Right atrium auricular region (tissue), 2 donors: ENCODE data around the gene BCAP29. TPM values are rescaled to one million over a fixed set of nuclear protein-coding genes. Genes with fewer than 3 reads are reported as not detected.

Source experiments
- DNase-seq: peaks from one replicate; pipeline ENCODE4 v3.0.0-alpha.2; 2019; ENCODE audit warnings: low spot score
- H3K27ac ChIP-seq, 2 donors: fragments of 200-600 bp; sonication (generic); 1 replicate in 1 of 2; 2 replicates in 1 of 2; pipeline ENCODE4 v1.5.1; 2016 to 2019
- H3K27me3 ChIP-seq, 2 donors: fragments of 200-600 bp; sonication (generic); one replicate each; pipeline versions ENCODE4 v1.5.1 to v1.6.0; 2017 to 2019
- H3K36me3 ChIP-seq: fragments of 200-600 bp; sonication (generic); one replicate; pipeline ENCODE4 v1.5.1; 2016
- H3K4me1 ChIP-seq, 2 donors: fragments of 200-600 bp; sonication (generic); one replicate each; pipeline versions ENCODE4 v1.5.1 to v1.6.0; 2017 to 2019
- H3K4me3 ChIP-seq, 2 donors: fragments of 200-600 bp; sonication (generic); 1 replicate in 1 of 2; 2 replicates in 1 of 2; pipeline ENCODE4 v1.5.1; 2017 to 2019; ENCODE audit warnings: mild to moderate bottlenecking in 1 of 2, moderate library complexity in 1 of 2
- H3K9me3 ChIP-seq, 2 donors: fragments of 200-600 bp; sonication (generic); one replicate each; pipeline ENCODE4 v1.5.1; 2019
- total RNA-seq, 2 donors: library from RNA; depleted of rRNA; stranded (reverse); fragments of >200 nt; gene quantifications; one replicate each; pipeline ENCODE4 v1.1.0, GENCODE V29; 2016
- TF ChIP-seq, protein P1 (sequence below), 2 donors: fragments of 200-600 bp; sonication (generic); IDR thresholded peaks; one replicate each; pipeline ENCODE4 v1.5.1; 2019; ENCODE audit warnings: antibody characterized with exemption in 2 of 2

BCAP29 gene
- total RNA-seq, 2 donors from 2014 or later, result 115 to 258 TPM

DNA sequence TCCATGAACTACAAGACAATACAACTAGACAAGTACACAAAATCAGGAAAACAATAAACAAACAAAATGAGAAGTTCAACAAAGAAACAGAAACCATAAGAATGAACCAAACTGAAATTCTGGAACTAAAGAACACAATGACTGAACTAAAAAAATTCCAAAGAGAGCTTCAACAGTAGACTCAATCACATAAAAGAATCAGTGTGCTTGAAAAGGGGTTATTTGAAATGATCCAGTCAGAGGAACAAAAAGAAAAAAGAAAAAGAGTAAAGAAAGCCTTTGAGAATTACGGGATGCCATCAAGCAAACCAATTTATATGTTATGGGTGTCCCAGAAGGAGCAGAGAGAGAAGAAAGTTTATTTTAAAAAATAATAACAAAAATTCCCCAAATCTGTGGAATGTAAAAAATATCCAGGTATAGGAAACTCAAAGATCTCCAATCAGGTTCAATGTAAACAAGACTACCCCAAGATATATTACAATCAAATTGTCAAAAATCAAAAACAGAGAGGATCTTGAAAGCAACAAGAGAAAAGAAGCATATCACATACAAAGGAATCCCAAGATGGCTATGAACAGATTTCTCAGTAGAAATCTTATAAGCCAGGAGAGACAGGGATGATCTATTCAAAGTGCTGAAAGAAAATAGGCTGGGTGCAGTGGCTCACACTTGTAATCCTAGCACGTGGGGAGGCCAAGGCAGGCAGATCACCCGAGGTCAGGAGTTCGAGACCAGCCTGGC lies 35.0 kb upstream of the BCAP29 start:
- no peak overlapping the region for H3K4me3 ChIP-seq
- DNase-seq, result no peak
- TF ChIP-seq, protein P1, sequence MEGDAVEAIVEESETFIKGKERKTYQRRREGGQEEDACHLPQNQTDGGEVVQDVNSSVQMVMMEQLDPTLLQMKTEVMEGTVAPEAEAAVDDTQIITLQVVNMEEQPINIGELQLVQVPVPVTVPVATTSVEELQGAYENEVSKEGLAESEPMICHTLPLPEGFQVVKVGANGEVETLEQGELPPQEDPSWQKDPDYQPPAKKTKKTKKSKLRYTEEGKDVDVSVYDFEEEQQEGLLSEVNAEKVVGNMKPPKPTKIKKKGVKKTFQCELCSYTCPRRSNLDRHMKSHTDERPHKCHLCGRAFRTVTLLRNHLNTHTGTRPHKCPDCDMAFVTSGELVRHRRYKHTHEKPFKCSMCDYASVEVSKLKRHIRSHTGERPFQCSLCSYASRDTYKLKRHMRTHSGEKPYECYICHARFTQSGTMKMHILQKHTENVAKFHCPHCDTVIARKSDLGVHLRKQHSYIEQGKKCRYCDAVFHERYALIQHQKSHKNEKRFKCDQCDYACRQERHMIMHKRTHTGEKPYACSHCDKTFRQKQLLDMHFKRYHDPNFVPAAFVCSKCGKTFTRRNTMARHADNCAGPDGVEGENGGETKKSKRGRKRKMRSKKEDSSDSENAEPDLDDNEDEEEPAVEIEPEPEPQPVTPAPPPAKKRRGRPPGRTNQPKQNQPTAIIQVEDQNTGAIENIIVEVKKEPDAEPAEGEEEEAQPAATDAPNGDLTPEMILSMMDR (IDR thresholded peaks at IDR 0.05), result no peak
- peaks cover 6 to 16% of the 10 kb centered on the region in 2 donors for H3K9me3 ChIP-seq
- H3K27ac ChIP-seq, result no peak overlapping the region
- peaks cover 26% of the 10 kb centered on the region for H3K36me3 ChIP-seq
- no peaks in the 10 kb centered on the region for H3K4me1 ChIP-seq
- H3K27me3 ChIP-seq, result no peaks in the 10 kb centered on the region

DNA sequence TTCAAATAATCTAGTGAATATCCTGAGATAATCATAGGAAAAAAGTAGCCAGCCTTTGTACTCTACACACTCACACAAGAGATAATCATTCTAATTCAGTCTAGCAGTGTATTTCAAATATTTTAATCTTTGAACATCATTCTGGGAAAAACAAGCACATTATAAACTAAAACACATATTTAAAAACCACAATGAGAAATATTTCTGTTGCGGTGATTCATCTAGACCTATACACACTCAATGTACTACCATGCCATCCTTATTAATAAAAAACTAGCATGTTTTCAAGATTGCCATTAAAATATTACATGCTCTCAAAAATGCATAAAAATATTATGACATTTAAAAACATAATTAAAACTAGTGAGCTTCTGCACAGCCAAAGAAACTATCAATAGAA lies 28.1 kb upstream of the BCAP29 start:
- H3K4me1 ChIP-seq, result no peaks in the 10 kb centered on the region
- TF ChIP-seq, protein P1 (IDR thresholded peaks at IDR 0.05), result no peak
- H3K27ac ChIP-seq, result no peak overlapping the region
- H3K27me3 ChIP-seq, result no peaks in the 10 kb centered on the region
- H3K36me3 ChIP-seq, result peaks cover 9% of the 10 kb centered on the region
- no peak overlapping the region for H3K4me3 ChIP-seq
- no peak for DNase-seq
- H3K9me3 ChIP-seq, result no peaks in the 10 kb centered on the region

DNA sequence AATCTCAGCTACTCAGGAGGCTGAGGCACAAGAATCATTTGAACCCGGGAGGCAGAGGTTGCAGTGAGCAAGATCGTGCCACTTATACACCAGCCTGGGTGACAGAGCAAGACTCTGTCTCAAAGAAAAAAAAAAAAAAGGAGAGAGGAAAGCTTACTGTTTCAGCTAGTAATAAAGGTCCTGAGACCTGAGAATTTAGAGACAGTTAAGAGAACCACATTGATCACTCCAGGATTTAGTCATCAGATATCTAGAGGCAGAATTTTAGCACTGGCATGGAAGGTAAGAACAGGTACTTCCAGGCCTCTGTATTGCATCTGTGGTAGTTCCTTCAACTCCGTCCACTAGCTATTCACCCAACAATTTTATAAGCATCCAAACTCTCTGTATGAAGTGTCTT lies 24.2 kb upstream of the BCAP29 start:
- peaks cover 10% of the 10 kb centered on the region for H3K36me3 ChIP-seq

DNA sequence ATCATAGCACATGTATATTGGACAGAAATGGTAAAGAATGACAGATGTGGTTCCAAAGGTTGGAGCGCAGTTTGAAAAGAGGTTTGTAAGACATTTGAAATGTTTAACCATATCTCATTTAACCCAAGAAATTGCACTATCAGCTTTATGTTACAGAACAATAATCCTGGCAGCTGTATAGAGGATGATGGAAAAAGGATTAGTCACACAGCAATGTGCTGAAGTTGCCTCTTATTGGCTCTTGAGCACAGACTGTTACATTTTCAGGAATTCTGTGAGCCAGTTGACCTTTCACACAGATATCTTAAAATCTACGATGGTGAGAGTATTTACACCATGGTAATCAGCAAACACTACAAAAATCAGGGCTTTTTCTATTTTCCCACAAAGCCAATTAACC lies 20.2 kb upstream of the BCAP29 start:
- H3K4me1 ChIP-seq, result peaks cover 0 to 37% of the 10 kb centered on the region in 2 donors
- no peaks in the 10 kb centered on the region for H3K9me3 ChIP-seq
- DNase-seq, result no peak
- no peak overlapping the region for H3K4me3 ChIP-seq
- H3K27me3 ChIP-seq, result no peaks in the 10 kb centered on the region
- peaks cover 10% of the 10 kb centered on the region for H3K36me3 ChIP-seq
- no peak overlapping the region for H3K27ac ChIP-seq
- TF ChIP-seq, protein P1 (IDR thresholded peaks at IDR 0.05), result no peak

More for the DNA sequence above, 24.2 kb upstream of the BCAP29 start:
- H3K4me3 ChIP-seq, result no peak overlapping the region
- TF ChIP-seq, protein P1 (IDR thresholded peaks at IDR 0.05), result no peak
- no peak overlapping the region for H3K27ac ChIP-seq
- H3K9me3 ChIP-seq, result no peaks in the 10 kb centered on the region
- H3K4me1 ChIP-seq, result peaks cover 0 to 10% of the 10 kb centered on the region in 2 donors
- no peaks in the 10 kb centered on the region for H3K27me3 ChIP-seq
- no peak for DNase-seq

DNA sequence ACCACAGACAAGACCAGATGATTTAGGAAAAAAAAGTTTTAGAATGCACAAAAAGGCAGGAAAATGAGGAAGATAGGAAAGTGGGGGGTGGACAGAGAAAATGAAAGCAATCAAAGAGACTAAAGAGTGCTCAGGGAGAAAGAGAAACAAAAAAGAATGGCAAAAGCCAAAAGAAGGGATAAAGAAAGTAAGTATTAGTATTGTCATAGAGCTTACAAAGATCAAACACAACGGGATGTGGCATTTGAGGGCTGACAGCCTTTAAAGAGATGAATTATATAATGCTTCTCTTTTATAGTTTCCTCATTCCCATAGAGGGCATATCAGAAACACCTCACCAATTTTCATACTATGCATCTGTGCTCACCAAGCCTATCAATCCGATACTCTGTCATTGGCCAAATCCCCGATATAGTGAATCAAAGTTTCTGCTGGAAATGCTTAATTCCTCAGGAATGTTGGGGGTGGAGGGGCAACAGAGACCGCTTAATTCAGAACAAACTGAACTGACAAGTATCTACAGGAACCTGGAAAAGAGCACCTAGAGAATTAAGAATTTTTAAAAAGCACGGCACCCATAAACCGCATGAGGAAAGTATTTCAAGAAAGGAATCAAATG lies 19.0 kb upstream of the BCAP29 start:
- Histone ChIP-seq H3K4me1 (peaks cover 0 to 42% of the 10 kb centered on the region in 2 donors), H3K27ac (no peak overlapping the region), H3K4me3 (no peak overlapping the region), H3K36me3 (peaks cover 10% of the 10 kb centered on the region), H3K27me3 (no peaks in the 10 kb centered on the region), H3K9me3 (no peaks in the 10 kb centered on the region)
- DNase-seq, result no peak
- TF ChIP-seq, protein P1 (IDR thresholded peaks at IDR 0.05), result no peak
